ENCODE data around the gene IL1RN. TPM values are rescaled to one million over a fixed set of nuclear protein-coding genes. Genes with fewer than 3 reads are reported as not detected.

The IL1RN gene
- not detected for total RNA-seq (ENCODE audit: unreplicated experiment)
- long read RNA-seq = 0 reads

GRCh38 chr2:113126845-113127645 is at the start of gene IL1RN:
Gene IL1RN (plus strand): TSS chr2:113127598. CDS start chr2:113127625, 27 bp downstream.
- Mint-ChIP-seq H3K27me3 (ENCODE audit: unreplicated experiment) (no peaks in the 10 kb centered on the region), H3K4me3 (ENCODE audit: unreplicated experiment) (no peak within 1 kb of the TSS), H3K4me1 (ENCODE audit: unreplicated experiment) (peaks cover 31% of the 10 kb centered on the region), H3K36me3 (ENCODE audit: low read depth, unreplicated experiment) (no peaks in the 10 kb centered on the region), H3K9me3 (ENCODE audit: unreplicated experiment) (no peaks in the 10 kb centered on the region), H3K27ac (ENCODE audit: unreplicated experiment) (no peak within 1 kb of the TSS)
- no peak for DNase-seq (ENCODE audit: low spot score)
- no peak for TF ChIP-seq CTCF (IDR thresholded peaks at IDR 0.05; ENCODE audit: unreplicated experiment)

- no peak for DNase-seq (ENCODE audit: low spot score)
- Mint-ChIP-seq H3K36me3 (ENCODE audit: low read depth, unreplicated experiment) (no peaks in the 10 kb centered on the region), H3K27me3 (ENCODE audit: unreplicated experiment) (peaks cover 6% of the 10 kb centered on the region), H3K4me1 (ENCODE audit: unreplicated experiment) (no peaks in the 10 kb centered on the region), H3K27ac (ENCODE audit: unreplicated experiment) (no peak overlapping the region), H3K4me3 (ENCODE audit: unreplicated experiment) (no peak overlapping the region), H3K9me3 (ENCODE audit: unreplicated experiment) (no peaks in the 10 kb centered on the region)
- TF ChIP-seq CTCF (IDR thresholded peaks at IDR 0.05; ENCODE audit: unreplicated experiment) = no peak
These were observed 49.5 kb upstream of the IL1RN start for GRCh38 chr2:113077921-113078320.

GRCh38 chr2:113078350-113078839 is 49.0 kb upstream of the IL1RN start:
- no peaks in the 10 kb centered on the region for H3K36me3 Mint-ChIP-seq (ENCODE audit: low read depth, unreplicated experiment)
- no peak for TF ChIP-seq CTCF (IDR thresholded peaks at IDR 0.05; ENCODE audit: unreplicated experiment)
- DNase-seq (ENCODE audit: low spot score) = no peak
- no peak overlapping the region for H3K4me3 Mint-ChIP-seq (ENCODE audit: unreplicated experiment)
- H3K27ac Mint-ChIP-seq (ENCODE audit: unreplicated experiment) = no peak overlapping the region
- H3K9me3 Mint-ChIP-seq (ENCODE audit: unreplicated experiment) = no peaks in the 10 kb centered on the region
- H3K4me1 Mint-ChIP-seq (ENCODE audit: unreplicated experiment) = no peaks in the 10 kb centered on the region
- H3K27me3 Mint-ChIP-seq (ENCODE audit: unreplicated experiment) = peaks cover 6% of the 10 kb centered on the region

- TF ChIP-seq CTCF (IDR thresholded peaks at IDR 0.05; ENCODE audit: unreplicated experiment) = no peak
- no peaks in the 10 kb centered on the region for H3K4me1 Mint-ChIP-seq (ENCODE audit: unreplicated experiment)
- no peak for DNase-seq (ENCODE audit: low spot score)
- H3K36me3 Mint-ChIP-seq (ENCODE audit: low read depth, unreplicated experiment) = no peaks in the 10 kb centered on the region
- H3K27me3 Mint-ChIP-seq (ENCODE audit: unreplicated experiment) = peaks cover 6% of the 10 kb centered on the region
- H3K27ac Mint-ChIP-seq (ENCODE audit: unreplicated experiment) = no peak overlapping the region
- no peaks in the 10 kb centered on the region for H3K9me3 Mint-ChIP-seq (ENCODE audit: unreplicated experiment)
- no peak overlapping the region for H3K4me3 Mint-ChIP-seq (ENCODE audit: unreplicated experiment)
These were observed 48.3 kb upstream of the IL1RN start for GRCh38 chr2:113079131-113079530.

GRCh38 chr2:113080134-113080533 is 47.3 kb upstream of the IL1RN start:
- H3K36me3 Mint-ChIP-seq (ENCODE audit: low read depth, unreplicated experiment) = no peaks in the 10 kb centered on the region
- H3K4me1 Mint-ChIP-seq (ENCODE audit: unreplicated experiment) = no peaks in the 10 kb centered on the region
- H3K9me3 Mint-ChIP-seq (ENCODE audit: unreplicated experiment) = no peaks in the 10 kb centered on the region
- H3K27ac Mint-ChIP-seq (ENCODE audit: unreplicated experiment) = no peak overlapping the region
- TF ChIP-seq CTCF (IDR thresholded peaks at IDR 0.05; ENCODE audit: unreplicated experiment) = peak; percentile 53
- peaks cover 6% of the 10 kb centered on the region for H3K27me3 Mint-ChIP-seq (ENCODE audit: unreplicated experiment)
- H3K4me3 Mint-ChIP-seq (ENCODE audit: unreplicated experiment) = no peak overlapping the region
- DNase-seq (ENCODE audit: low spot score) = peak; percentile 63

All from endothelial cell (in vitro differentiated cells).